Effector memory CD4-positive, alpha-beta T cell (primary cell): ENCODE results near the gene ARMC10.
"Not testable (repeated sequence)": the region's sequence is repeated elsewhere in the genome, so short reads cannot be mapped to it uniquely, and the experiment has no call there.

Experiments
- DNase-seq, 3 donors: peaks; one replicate each; pipeline ENCODE4 v3.0.0-alpha.2; 2020
- H3K27ac ChIP-seq: 2 replicates; pipeline ENCODE4 v1.7.0; 2013; ENCODE audit warnings: mild to moderate bottlenecking, low read length, moderate library complexity; ENCODE audit not compliant: insufficient read depth, poor library complexity, severe bottlenecking
- H3K27me3 ChIP-seq: replicated peaks from 2 replicates; pipeline ENCODE4 v1.7.0; 2013; ENCODE audit warnings: mild to moderate bottlenecking, low read length; ENCODE audit not compliant: insufficient read depth, control insufficient read depth, poor library complexity, severe bottlenecking
- H3K36me3 ChIP-seq: 2 replicates; pipeline ENCODE4 v1.7.0; 2013; ENCODE audit warnings: mild to moderate bottlenecking, low read length, moderate library complexity; ENCODE audit not compliant: control insufficient read depth, insufficient read depth
- H3K4me1 ChIP-seq: 2 replicates; pipeline ENCODE4 v1.7.0; 2013; ENCODE audit warnings: low read length, mild to moderate bottlenecking; ENCODE audit not compliant: control insufficient read depth, insufficient read depth, poor library complexity, severe bottlenecking
- H3K4me3 ChIP-seq: 2 replicates; pipeline ENCODE4 v1.7.0; 2013; ENCODE audit warnings: low read length, low read depth, mild to moderate bottlenecking; ENCODE audit not compliant: insufficient read depth, poor library complexity, severe bottlenecking
- H3K9me3 ChIP-seq: 2 replicates; pipeline ENCODE4 v1.7.0; 2013; ENCODE audit warnings: mild to moderate bottlenecking, low read length, moderate library complexity; ENCODE audit not compliant: control insufficient read depth

The ARMC10 gene

GRCh38 chr7:103134836-103135554 is 60.1 kb downstream of the ARMC10 start:
- DNase-seq = no peak

GRCh38 chr7:103140061-103140460 is 65.1 kb downstream of the ARMC10 start:
- no peaks in the 10 kb centered on the region for H3K36me3 ChIP-seq
- no peak overlapping the region for H3K4me3 ChIP-seq
- H3K27ac ChIP-seq = no peak overlapping the region
- no peak for DNase-seq
- no peaks in the 10 kb centered on the region for H3K9me3 ChIP-seq
- no peaks in the 10 kb centered on the region for H3K4me1 ChIP-seq
- no peaks in the 10 kb centered on the region for H3K27me3 ChIP-seq

More at GRCh38 chr7:103134836-103135554, 60.1 kb downstream of the ARMC10 start:
- no peak overlapping the region for H3K4me3 ChIP-seq
- no peaks in the 10 kb centered on the region for H3K27me3 ChIP-seq
- H3K4me1 ChIP-seq = no peaks in the 10 kb centered on the region
- H3K9me3 ChIP-seq = no peaks in the 10 kb centered on the region
- H3K36me3 ChIP-seq = no peaks in the 10 kb centered on the region
- no peak overlapping the region for H3K27ac ChIP-seq

- no peak overlapping the region for H3K4me3 ChIP-seq
- DNase-seq = no peak
- no peaks in the 10 kb centered on the region for H3K27me3 ChIP-seq
- H3K4me1 ChIP-seq = no peaks in the 10 kb centered on the region
- no peaks in the 10 kb centered on the region for H3K36me3 ChIP-seq
- no peak overlapping the region for H3K27ac ChIP-seq
- no peaks in the 10 kb centered on the region for H3K9me3 ChIP-seq
Observed at GRCh38 chr7:103140685-103141084, 65.7 kb downstream of the ARMC10 start.

- DNase-seq = no peak
- H3K36me3 ChIP-seq = no peaks in the 10 kb centered on the region
- no peaks in the 10 kb centered on the region for H3K4me1 ChIP-seq
- no peak overlapping the region for H3K27ac ChIP-seq
- no peak overlapping the region for H3K4me3 ChIP-seq
- no peaks in the 10 kb centered on the region for H3K9me3 ChIP-seq
- no peaks in the 10 kb centered on the region for H3K27me3 ChIP-seq
Observed at GRCh38 chr7:103141753-103142404, 66.9 kb downstream of the ARMC10 start.

- no peaks in the 10 kb centered on the region for H3K36me3 ChIP-seq
- no peaks in the 10 kb centered on the region for H3K9me3 ChIP-seq
- no peak overlapping the region for H3K27ac ChIP-seq
- no peak overlapping the region for H3K4me3 ChIP-seq
- H3K27me3 ChIP-seq = no peaks in the 10 kb centered on the region
- H3K4me1 ChIP-seq = no peaks in the 10 kb centered on the region
- no peak for DNase-seq
Observed at GRCh38 chr7:103142494-103142893, 67.6 kb downstream of the ARMC10 start.

- H3K27me3 ChIP-seq = no peaks in the 10 kb centered on the region
- no peak for DNase-seq
- no peaks in the 10 kb centered on the region for H3K4me1 ChIP-seq
- H3K27ac ChIP-seq = no peak overlapping the region
- no peaks in the 10 kb centered on the region for H3K9me3 ChIP-seq
- H3K36me3 ChIP-seq = no peaks in the 10 kb centered on the region
- H3K4me3 ChIP-seq = no peak overlapping the region
Observed at GRCh38 chr7:103143868-103144267, 68.9 kb downstream of the ARMC10 start.

GRCh38 chr7:103144754-103145153 is 69.8 kb downstream of the ARMC10 start:
- H3K9me3 ChIP-seq, H3K27me3 ChIP-seq, H3K4me3 ChIP-seq, DNase-seq, H3K36me3 ChIP-seq, H3K27ac ChIP-seq, H3K4me1 ChIP-seq: not testable (repeated sequence)

- H3K27ac ChIP-seq = peak overlapping the region; percentile 75
- H3K4me1 ChIP-seq = no peaks in the 10 kb centered on the region
- no peaks in the 10 kb centered on the region for H3K9me3 ChIP-seq
- peak overlapping the region; percentile 93 for H3K4me3 ChIP-seq
- DNase-seq = no peak
- no peaks in the 10 kb centered on the region for H3K36me3 ChIP-seq
- H3K27me3 ChIP-seq = no peaks in the 10 kb centered on the region
Observed at GRCh38 chr7:103148131-103148993, 73.4 kb downstream of the ARMC10 start.
